Superior temporal gyrus (tissue), 1 donor: Measurements from ENCODE around the gene BACH2.
"Not testable (repeated sequence)": the region's sequence is repeated elsewhere in the genome, so short reads cannot be mapped to it uniquely, and the experiment has no call there.

Experiments used
- DNase-seq: peaks from one replicate; pipeline ENCODE4 v3.0.0-alpha.2; 2016; ENCODE audit errors: extremely low spot score

The BACH2 gene

DNA sequence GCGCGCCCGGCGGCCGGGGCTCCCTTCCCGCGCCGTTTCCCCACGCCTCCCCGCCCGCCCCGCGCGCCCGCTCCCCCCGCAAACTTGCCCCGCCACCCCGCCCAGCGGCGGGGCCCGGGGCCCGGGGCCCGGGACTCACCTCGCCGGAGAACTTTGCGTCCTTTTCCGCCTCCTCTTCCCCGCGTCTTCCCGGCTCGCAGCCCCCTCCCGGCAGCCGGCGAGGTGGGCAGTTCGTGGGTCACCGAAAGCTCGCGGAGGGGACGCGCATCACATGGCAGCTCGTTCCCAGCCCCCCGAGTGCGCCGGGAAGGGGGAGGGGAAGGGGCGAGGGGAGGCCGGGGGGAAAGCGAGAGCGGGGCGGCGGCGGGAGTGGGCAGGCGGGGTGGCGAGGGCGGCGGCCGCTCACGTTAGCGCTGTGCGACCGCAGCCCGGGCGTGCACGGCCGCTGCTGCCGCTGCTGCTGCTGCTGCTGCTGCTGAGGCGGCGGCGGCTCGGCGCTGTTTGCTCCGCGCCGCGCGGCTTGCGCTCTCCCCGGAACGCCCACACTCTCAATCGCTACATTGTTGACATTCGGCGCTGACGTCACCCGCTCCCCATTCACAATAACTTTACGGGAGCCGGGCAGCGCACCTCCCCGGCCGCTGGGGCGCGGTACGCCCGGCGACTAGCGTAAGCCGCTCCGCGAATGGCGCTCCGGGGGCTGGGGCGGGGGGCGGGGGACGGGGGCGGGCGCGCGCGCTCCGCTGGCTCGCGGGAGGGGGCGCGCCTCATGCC lies at the start of gene BACH2:
TSS of gene BACH2 (minus strand) at position 503 of the 774 bp plus-strand sequence. CDS start 287,999 bp downstream, outside the sequence.
- peak; percentile 95 for DNase-seq

DNA sequence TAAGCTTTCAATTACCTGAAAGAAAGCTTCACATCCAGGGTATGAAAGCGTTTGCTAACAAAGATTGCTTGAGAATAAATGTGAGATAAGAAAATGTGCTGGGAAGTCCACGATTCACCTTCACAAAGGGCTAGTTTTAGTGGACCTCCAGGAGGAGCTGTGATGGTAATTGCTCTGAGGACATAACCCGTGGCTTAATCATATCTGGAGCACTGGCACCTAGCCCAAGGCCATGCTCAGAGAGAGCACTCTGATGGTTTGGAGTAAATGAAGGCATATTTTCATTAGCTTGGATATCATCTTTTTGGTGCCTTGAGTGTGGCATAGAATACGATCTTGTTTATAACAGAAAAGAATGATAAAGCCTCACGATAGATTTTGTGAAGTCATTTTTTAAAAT lies 46.9 kb upstream of the BACH2 start:
- no peak for DNase-seq

- DNase-seq: no peak
Observed at GRCh38 chr6:90338409-90338808, 41.8 kb upstream of the BACH2 start.

GRCh38 chr6:90336388-90336947 lies 39.8 kb upstream of the BACH2 start:
- no peak for DNase-seq

GRCh38 chr6:90333928-90334327 lies 37.3 kb upstream of the BACH2 start:
- no peak for DNase-seq

DNA sequence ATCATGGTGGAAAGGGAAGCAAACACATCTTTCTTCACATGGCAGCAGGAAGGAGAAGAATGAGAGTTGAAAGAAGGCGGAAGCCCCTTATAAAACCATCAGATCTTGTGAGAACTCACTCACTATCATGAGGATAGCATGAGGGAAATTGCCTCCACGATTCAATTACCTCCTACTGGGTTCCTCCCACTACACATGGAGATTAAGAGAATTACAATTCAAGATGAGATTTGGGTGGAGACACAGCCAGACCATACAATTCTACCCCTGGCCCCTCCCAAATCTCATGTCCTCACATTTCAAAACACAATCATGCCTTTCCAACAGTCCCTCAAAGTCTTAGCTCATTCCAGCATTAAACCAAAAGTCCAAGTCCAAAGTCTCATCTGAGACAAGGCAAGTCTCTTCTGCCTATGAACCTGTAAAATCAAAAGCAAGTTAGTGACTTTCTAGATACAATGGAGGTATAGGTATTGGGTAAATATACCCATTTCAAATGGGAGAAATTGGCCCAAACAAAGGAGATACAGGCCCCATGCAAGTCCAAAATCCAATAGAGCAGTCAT lies 36.4 kb upstream of the BACH2 start:
- DNase-seq: not testable (repeated sequence)

DNA sequence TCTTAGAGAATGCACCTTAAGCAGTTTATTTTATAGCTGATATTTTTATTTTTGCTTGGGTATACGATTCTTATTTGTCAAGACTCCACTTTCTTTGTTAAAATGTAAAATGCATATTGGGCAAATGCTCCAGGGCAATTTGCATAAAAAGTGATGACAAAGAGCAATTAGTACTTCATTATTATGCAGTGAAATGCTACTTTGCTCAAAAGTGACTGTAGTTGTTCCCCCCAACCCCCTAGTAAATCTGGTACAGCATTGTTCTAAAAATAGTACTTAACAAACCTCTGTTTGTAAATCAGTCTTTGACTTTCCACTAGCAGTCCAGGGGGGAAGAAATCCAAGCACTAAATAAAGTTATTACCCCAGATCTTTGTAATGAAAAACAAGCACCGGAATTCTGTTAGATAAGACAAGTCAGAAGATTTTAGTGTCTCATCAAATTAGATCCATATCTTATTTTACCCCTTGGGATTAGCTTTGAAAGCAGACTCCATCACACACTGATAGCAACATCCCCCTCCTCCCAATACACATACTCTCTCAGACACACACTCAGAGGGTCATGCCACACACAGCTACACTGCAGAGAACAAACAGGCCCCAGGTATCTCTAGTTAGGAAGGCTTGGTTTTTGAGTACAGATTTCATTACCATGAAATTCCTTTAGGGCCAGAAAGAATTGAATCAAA lies 32.9 kb upstream of the BACH2 start:
- DNase-seq: no peak

- DNase-seq: no peak
Observed at GRCh38 chr6:90328004-90328403, 31.4 kb upstream of the BACH2 start.

- DNase-seq: no peak
Observed at GRCh38 chr6:90326404-90327057, 29.9 kb upstream of the BACH2 start.

DNA sequence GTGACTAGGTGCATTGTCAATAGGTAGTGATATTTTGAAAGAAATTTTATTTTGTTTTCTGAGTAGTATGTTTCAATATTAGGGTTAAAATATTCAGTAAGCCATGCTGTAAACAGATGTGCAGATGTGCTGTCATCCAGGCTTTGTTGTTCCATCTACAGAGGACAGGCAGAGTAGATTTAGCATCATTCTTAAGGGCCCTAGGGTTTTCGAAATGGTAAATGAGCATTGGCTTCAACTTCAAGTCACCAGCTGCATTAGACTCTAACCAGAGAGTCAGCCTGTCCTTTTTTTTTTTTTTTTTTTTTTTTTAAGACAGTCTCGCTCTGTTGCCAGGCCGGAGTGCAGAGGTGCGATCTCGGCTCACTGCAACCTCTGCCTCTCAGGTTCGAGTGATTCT lies 27.1 kb upstream of the BACH2 start:
- DNase-seq: no peak

GRCh38 chr6:90322976-90323474 lies 26.4 kb upstream of the BACH2 start:
- no peak for DNase-seq

DNA sequence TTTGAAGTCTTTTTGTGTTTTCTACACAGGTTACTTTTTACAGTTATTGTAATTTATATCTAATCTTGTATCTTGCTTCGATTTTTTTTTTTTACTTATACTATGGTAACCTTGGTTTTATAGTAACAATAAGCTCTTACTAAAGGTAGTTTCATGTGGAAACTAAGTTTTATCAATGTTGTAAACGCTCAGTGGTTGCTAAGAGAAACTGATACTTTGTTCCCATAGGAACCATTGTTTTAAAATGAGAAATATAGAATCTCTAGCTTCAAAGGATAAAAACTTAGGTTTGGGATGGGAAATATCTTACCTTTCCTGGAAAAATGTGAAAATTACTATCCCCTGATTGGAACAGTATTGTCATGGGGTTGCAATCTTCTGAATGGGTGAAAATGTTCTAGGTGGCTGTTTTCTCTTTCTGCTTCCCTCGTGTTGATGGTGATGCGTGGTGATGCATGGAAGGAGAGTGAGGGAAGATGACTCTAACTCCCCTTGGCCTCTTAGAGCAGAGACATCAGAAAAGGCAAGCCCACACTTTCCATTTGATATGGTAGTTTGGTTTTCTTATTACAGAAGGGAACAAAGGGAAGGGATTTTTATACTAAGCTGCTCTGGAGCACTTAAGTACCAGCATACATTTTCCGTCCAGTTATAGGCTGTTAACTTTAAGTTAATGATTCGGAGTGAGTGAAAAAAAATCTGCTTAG lies 23.5 kb upstream of the BACH2 start:
- DNase-seq: no peak

- no peak for DNase-seq
Observed at GRCh38 chr6:90319044-90319443, 22.4 kb upstream of the BACH2 start.

DNA sequence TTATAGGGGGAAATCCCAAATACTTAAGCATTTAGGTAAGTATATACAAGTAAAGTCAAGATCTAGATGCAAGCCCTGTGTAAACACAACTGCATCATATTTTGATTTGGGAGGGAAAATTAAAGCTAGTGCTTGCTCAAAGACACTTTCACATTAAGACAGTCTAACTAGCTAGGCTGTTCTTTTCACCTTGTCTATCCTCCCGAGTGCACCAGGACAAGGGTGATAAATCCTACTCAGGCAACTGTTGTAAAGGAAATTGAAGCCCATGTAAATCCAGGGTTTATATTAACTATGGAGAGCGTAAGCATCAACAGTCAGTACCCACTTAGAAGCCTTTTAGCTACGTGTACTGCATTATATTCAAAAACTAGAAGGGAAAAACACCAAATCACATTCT lies 19.3 kb upstream of the BACH2 start:
- DNase-seq: no peak

DNA sequence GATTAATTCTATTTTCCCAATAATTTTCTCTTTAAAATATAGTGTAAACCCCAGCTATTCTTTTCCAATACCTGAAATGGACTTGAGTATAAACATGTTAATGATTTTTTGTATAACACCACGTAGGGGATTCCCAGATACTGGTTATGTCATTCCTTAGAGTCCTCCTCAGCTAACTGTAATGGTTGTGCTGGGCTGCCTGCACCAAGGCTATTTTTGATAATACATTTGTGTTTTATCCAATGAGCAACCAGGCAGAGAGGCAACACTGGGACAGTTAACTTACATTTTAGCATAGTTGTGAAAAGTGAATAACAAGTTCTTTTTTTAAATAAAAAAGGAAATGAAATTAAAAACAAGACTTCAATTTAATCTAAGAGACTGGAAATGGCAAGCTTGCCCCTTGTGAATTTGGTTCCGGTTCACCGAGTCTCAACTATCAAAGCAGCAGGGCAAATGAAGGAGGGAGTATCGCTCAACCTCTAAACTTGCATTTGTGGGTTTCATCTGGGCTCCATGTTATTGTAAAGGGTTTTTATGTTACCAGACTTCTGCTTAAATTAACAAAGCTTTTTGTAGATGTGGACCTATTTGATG lies 18.8 kb upstream of the BACH2 start:
- no peak for DNase-seq

GRCh38 chr6:90314514-90314913 lies 17.9 kb upstream of the BACH2 start:
- DNase-seq: no peak

DNA sequence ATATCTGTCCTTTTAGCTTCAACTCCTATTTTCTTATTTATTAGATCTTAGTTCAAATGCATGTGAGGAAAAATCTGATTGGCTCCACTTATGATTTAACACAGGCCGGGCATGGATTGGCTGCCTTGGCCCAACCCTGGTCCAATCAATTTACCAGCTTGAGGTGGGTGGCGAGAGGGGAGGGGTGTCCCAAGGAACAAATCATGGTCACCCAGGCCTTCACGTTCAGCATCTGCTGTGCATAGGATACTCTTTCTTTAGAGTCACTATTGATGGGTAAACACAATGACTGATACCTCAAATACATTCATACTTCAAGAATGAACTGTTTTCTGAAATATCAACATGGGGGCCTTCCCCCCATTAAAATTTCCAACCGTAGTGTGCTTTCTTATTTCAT lies 14.9 kb upstream of the BACH2 start:
- no peak for DNase-seq

GRCh38 chr6:90305800-90306448 lies 9.3 kb upstream of the BACH2 start:
- DNase-seq: no peak

DNA sequence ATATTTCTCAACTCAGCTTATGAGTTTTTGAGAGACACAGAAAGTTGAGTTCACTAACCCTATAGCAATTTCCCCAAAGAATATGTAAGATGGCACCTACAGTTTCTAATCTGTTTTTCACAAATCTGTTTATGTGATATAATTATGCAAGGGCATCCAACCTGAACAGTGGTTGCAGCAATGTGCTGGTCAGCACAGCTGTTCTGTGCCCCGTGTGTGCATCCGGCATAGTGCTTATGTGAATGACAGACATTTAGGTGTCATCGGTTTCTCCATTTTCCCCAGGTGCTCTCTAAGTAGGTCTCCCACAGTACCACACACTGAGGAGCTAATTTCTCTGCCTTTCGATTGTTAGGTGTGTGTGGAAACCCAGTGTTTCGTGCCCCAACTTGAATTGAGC lies 7.7 kb upstream of the BACH2 start:
- DNase-seq: no peak

GRCh38 chr6:90303039-90303438 lies 6.4 kb upstream of the BACH2 start:
- no peak for DNase-seq
